Measurements from ENCODE around the gene SH3RF3.

SH3RF3 gene

GRCh38 chr2:109294523-109294922 is 165.5 kb downstream of the SH3RF3 start:
- Histone ChIP-seq H3K27me3 (ENCODE audit: control insufficient read depth, insufficient read depth, low read length) (no peaks in the 10 kb centered on the region), H3K9me3 (ENCODE audit: control insufficient read depth, insufficient read depth, low read length) (no peaks in the 10 kb centered on the region), H3K4me1 (ENCODE audit: control insufficient read depth, insufficient read depth, low read length) (0 out of 2 replicates have a peak, but pooled peaks cover 2% of the 10 kb centered on the region), H3K36me3 (ENCODE audit: control insufficient read depth, insufficient read depth, low read length) (no peaks in the 10 kb centered on the region), H3K4me3 (ENCODE audit: low read length) (no peak overlapping the region), H3K27ac (ENCODE audit: low read length) (no peak overlapping the region)
- no peak for DNase-seq (ENCODE audit: low read depth, low spot score)
- WGBS (ENCODE audit: insufficient coverage, insufficient read length), result no CpG with 5 or more reads among the region's 4 CpGs

GRCh38 chr2:109295070-109295780 is 166.2 kb downstream of the SH3RF3 start:
- 0 out of 2 replicates have a peak, but pooled peaks cover 1% of the 10 kb centered on the region for H3K4me1 ChIP-seq (ENCODE audit: control insufficient read depth, insufficient read depth, low read length)
- no peaks in the 10 kb centered on the region for H3K27me3 ChIP-seq (ENCODE audit: control insufficient read depth, insufficient read depth, low read length)
- H3K9me3 ChIP-seq (ENCODE audit: control insufficient read depth, insufficient read depth, low read length), result no peaks in the 10 kb centered on the region
- H3K27ac ChIP-seq (ENCODE audit: low read length), result no peak overlapping the region
- H3K4me3 ChIP-seq (ENCODE audit: low read length), result no peak overlapping the region
- no peak for DNase-seq (ENCODE audit: low read depth, low spot score)
- H3K36me3 ChIP-seq (ENCODE audit: control insufficient read depth, insufficient read depth, low read length), result no peaks in the 10 kb centered on the region
- no CpG with 5 or more reads among the region's 11 CpGs for WGBS (ENCODE audit: insufficient coverage, insufficient read length)

DNA sequence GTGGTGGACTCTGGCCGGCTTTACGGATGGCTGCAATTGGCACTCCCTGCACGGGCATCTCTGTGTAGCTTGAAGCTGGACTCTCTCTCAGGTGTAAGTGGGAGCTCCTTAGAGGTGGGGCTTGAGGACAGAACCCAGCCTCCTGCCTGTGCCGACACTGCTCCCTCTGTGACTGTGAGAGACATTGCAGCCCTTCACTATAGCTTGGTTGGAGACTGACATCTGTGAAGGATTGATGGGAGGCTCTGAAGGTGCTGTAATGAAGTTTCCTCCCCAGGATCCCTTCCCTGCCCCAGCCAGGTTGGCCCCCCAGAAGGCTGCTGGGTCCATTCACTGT is 166.7 kb downstream of the SH3RF3 start:
- H3K36me3 ChIP-seq (ENCODE audit: control insufficient read depth, insufficient read depth, low read length), result no peaks in the 10 kb centered on the region
- no peak for DNase-seq (ENCODE audit: low read depth, low spot score)
- no peak overlapping the region for H3K4me3 ChIP-seq (ENCODE audit: low read length)
- no peaks in the 10 kb centered on the region for H3K4me1 ChIP-seq (ENCODE audit: control insufficient read depth, insufficient read depth, low read length)
- WGBS (ENCODE audit: insufficient coverage, insufficient read length), result no CpG with 5 or more reads among the region's 4 CpGs
- no peaks in the 10 kb centered on the region for H3K27me3 ChIP-seq (ENCODE audit: control insufficient read depth, insufficient read depth, low read length)
- no peak overlapping the region for H3K27ac ChIP-seq (ENCODE audit: low read length)
- no peaks in the 10 kb centered on the region for H3K9me3 ChIP-seq (ENCODE audit: control insufficient read depth, insufficient read depth, low read length)

GRCh38 chr2:109297566-109298490 is 168.8 kb downstream of the SH3RF3 start:
- WGBS (ENCODE audit: insufficient coverage, insufficient read length), result no CpG with 5 or more reads among the region's 11 CpGs
- no peaks in the 10 kb centered on the region for H3K27me3 ChIP-seq (ENCODE audit: control insufficient read depth, insufficient read depth, low read length)
- no peaks in the 10 kb centered on the region for H3K36me3 ChIP-seq (ENCODE audit: control insufficient read depth, insufficient read depth, low read length)
- no peak overlapping the region for H3K4me3 ChIP-seq (ENCODE audit: low read length)
- no peaks in the 10 kb centered on the region for H3K9me3 ChIP-seq (ENCODE audit: control insufficient read depth, insufficient read depth, low read length)
- no peak for DNase-seq (ENCODE audit: low read depth, low spot score)
- H3K4me1 ChIP-seq (ENCODE audit: control insufficient read depth, insufficient read depth, low read length), result no peaks in the 10 kb centered on the region
- H3K27ac ChIP-seq (ENCODE audit: low read length), result no peak overlapping the region

- DNase-seq (ENCODE audit: low read depth, low spot score), result no peak
- no peak overlapping the region for H3K27ac ChIP-seq (ENCODE audit: low read length)
- no peak overlapping the region for H3K4me3 ChIP-seq (ENCODE audit: low read length)
- no peaks in the 10 kb centered on the region for H3K27me3 ChIP-seq (ENCODE audit: control insufficient read depth, insufficient read depth, low read length)
- H3K36me3 ChIP-seq (ENCODE audit: control insufficient read depth, insufficient read depth, low read length), result no peaks in the 10 kb centered on the region
- no peaks in the 10 kb centered on the region for H3K4me1 ChIP-seq (ENCODE audit: control insufficient read depth, insufficient read depth, low read length)
- no peaks in the 10 kb centered on the region for H3K9me3 ChIP-seq (ENCODE audit: control insufficient read depth, insufficient read depth, low read length)
- no CpG with 5 or more reads among the region's 6 CpGs for WGBS (ENCODE audit: insufficient coverage, insufficient read length)
These were observed 169.8 kb downstream of the SH3RF3 start for GRCh38 chr2:109298851-109299250.

GRCh38 chr2:109299536-109299935 is 170.5 kb downstream of the SH3RF3 start:
- DNase-seq (ENCODE audit: low read depth, low spot score), result no peak
- no CpG with 5 or more reads among the region's 5 CpGs for WGBS (ENCODE audit: insufficient coverage, insufficient read length)

GRCh38 chr2:109300582-109300981 is 171.6 kb downstream of the SH3RF3 start:
- Histone ChIP-seq H3K27me3 (ENCODE audit: control insufficient read depth, insufficient read depth, low read length) (no peaks in the 10 kb centered on the region), H3K27ac (ENCODE audit: low read length) (no peak overlapping the region), H3K4me1 (ENCODE audit: control insufficient read depth, insufficient read depth, low read length) (no peaks in the 10 kb centered on the region), H3K9me3 (ENCODE audit: control insufficient read depth, insufficient read depth, low read length) (no peaks in the 10 kb centered on the region), H3K4me3 (ENCODE audit: low read length) (no peak overlapping the region), H3K36me3 (ENCODE audit: control insufficient read depth, insufficient read depth, low read length) (no peaks in the 10 kb centered on the region)
- DNase-seq (ENCODE audit: low read depth, low spot score), result no peak
- WGBS (ENCODE audit: insufficient coverage, insufficient read length), result no CpG with 5 or more reads among the region's 3 CpGs

More at GRCh38 chr2:109299536-109299935, 170.5 kb downstream of the SH3RF3 start:
- H3K9me3 ChIP-seq (ENCODE audit: control insufficient read depth, insufficient read depth, low read length), result no peaks in the 10 kb centered on the region
- H3K27ac ChIP-seq (ENCODE audit: low read length), result no peak overlapping the region
- H3K4me1 ChIP-seq (ENCODE audit: control insufficient read depth, insufficient read depth, low read length), result no peaks in the 10 kb centered on the region
- H3K36me3 ChIP-seq (ENCODE audit: control insufficient read depth, insufficient read depth, low read length), result no peaks in the 10 kb centered on the region
- no peak overlapping the region for H3K4me3 ChIP-seq (ENCODE audit: low read length)
- H3K27me3 ChIP-seq (ENCODE audit: control insufficient read depth, insufficient read depth, low read length), result no peaks in the 10 kb centered on the region

GRCh38 chr2:109301746-109302145 is 172.7 kb downstream of the SH3RF3 start:
- Histone ChIP-seq H3K9me3 (ENCODE audit: control insufficient read depth, insufficient read depth, low read length) (no peaks in the 10 kb centered on the region), H3K27me3 (ENCODE audit: control insufficient read depth, insufficient read depth, low read length) (no peaks in the 10 kb centered on the region), H3K4me3 (ENCODE audit: low read length) (no peak overlapping the region), H3K4me1 (ENCODE audit: control insufficient read depth, insufficient read depth, low read length) (peaks cover 4% of the 10 kb centered on the region; the same call in 1 of the 2 replicates), H3K36me3 (ENCODE audit: control insufficient read depth, insufficient read depth, low read length) (no peaks in the 10 kb centered on the region), H3K27ac (ENCODE audit: low read length) (no peak overlapping the region)
- no peak for DNase-seq (ENCODE audit: low read depth, low spot score)
- no CpG with 5 or more reads among the region's 6 CpGs for WGBS (ENCODE audit: insufficient coverage, insufficient read length)

DNA sequence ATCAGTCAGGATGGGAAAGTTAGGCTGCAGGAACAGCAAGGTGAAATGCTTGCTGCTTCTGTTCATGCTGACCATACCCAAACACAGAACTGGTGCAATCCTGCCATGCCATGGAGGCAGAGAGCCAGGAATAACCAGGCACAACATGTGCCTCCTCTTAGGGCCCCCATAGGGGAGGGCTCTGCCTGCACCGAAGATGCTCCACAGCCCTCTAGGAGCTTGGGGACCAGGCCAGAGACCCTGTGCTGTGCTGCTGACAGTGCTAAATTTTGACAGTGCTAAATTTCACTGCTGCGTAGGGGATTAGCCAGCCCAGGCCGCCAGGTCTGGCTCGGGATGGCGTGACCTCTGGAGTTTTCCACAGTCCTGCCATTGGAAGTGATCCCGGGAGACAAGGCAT is 173.3 kb downstream of the SH3RF3 start:
- DNase-seq (ENCODE audit: low read depth, low spot score), result no peak
- no CpG with 5 or more reads among the region's 6 CpGs for WGBS (ENCODE audit: insufficient coverage, insufficient read length)
- H3K4me3 ChIP-seq (ENCODE audit: low read length), result no peak overlapping the region

GRCh38 chr2:109304242-109304641 is 175.2 kb downstream of the SH3RF3 start:
- Histone ChIP-seq H3K27ac (ENCODE audit: low read length) (no peak overlapping the region), H3K36me3 (ENCODE audit: control insufficient read depth, insufficient read depth, low read length) (no peaks in the 10 kb centered on the region), H3K4me3 (ENCODE audit: low read length) (no peak overlapping the region), H3K9me3 (ENCODE audit: control insufficient read depth, insufficient read depth, low read length) (no peaks in the 10 kb centered on the region), H3K27me3 (ENCODE audit: control insufficient read depth, insufficient read depth, low read length) (no peaks in the 10 kb centered on the region), H3K4me1 (ENCODE audit: control insufficient read depth, insufficient read depth, low read length) (peaks cover 4% of the 10 kb centered on the region; the same call in 1 of the 2 replicates)
- no CpG with 5 or more reads among the region's 5 CpGs for WGBS (ENCODE audit: insufficient coverage, insufficient read length)
- no peak for DNase-seq (ENCODE audit: low read depth, low spot score)

More for the DNA sequence above, 173.3 kb downstream of the SH3RF3 start:
- Histone ChIP-seq H3K9me3 (ENCODE audit: control insufficient read depth, insufficient read depth, low read length) (no peaks in the 10 kb centered on the region), H3K27me3 (ENCODE audit: control insufficient read depth, insufficient read depth, low read length) (no peaks in the 10 kb centered on the region), H3K27ac (ENCODE audit: low read length) (no peak overlapping the region), H3K36me3 (ENCODE audit: control insufficient read depth, insufficient read depth, low read length) (no peaks in the 10 kb centered on the region), H3K4me1 (ENCODE audit: control insufficient read depth, insufficient read depth, low read length) (peaks cover 4% of the 10 kb centered on the region; the same call in 1 of the 2 replicates)

All from iPS DF 6.9 (cell line).